SK-MEL-5 (cell line): Measurements from ENCODE around the gene PEMT. TPM values are rescaled to one million over a fixed set of nuclear protein-coding genes. Genes with fewer than 3 reads are reported as not detected.

Experiments used
- DNase-seq: peaks from one replicate; pipeline ENCODE4 v3.0.0-alpha.2; 2016; ENCODE audit warnings: low read depth, low spot score
- in situ Hi-C: cut with HindIII; loops from 2 replicates; pipeline ENCODE4 v1.10.0; 2016; ENCODE audit warnings: low sequenced_read_pairs, high pct_unique_total_duplicates, low pct_unique_long_range_greater_than_20kb
- total RNA-seq: library from RNA; depleted of rRNA; stranded (reverse); fragments of >200 nt; shearing (Covaris generic); gene quantifications from 2 replicates; pipeline ENCODE4 v1.2.3, GENCODE V29; 2014

The PEMT gene
- total RNA-seq, 1 experiment from 2014 or later, result 100 TPM

GRCh38 chr17:17580662-17581470 lies 10.6 kb downstream of the PEMT start:
- in situ Hi-C loops, result loop anchor here (25.0 kb wide), 1 partner anchor 219 kb away; no protein-coding TSS in a partner anchor
- DNase-seq, result no peak

GRCh38 chr17:17579691-17580090 lies 11.8 kb downstream of the PEMT start:
- in situ Hi-C loops, result loop anchor here (25.0 kb wide), 1 partner anchor 217 kb away; no protein-coding TSS in a partner anchor
- no peak for DNase-seq

GRCh38 chr17:17577373-17577772 lies 14.1 kb downstream of the PEMT start:
- in situ Hi-C loops, result loop anchor here (25.0 kb wide), 1 partner anchor 215 kb away; no protein-coding TSS in a partner anchor
- DNase-seq, result no peak

GRCh38 chr17:17576772-17577234 lies 14.7 kb downstream of the PEMT start:
- in situ Hi-C loops, result loop anchor here (25.0 kb wide), 1 partner anchor 215 kb away; no protein-coding TSS in a partner anchor
- no peak for DNase-seq

- DNase-seq, result no peak
- in situ Hi-C loops, result loop anchor here (25.0 kb wide), 1 partner anchor 213 kb away; no protein-coding TSS in a partner anchor
Observed at GRCh38 chr17:17575360-17576251, 15.9 kb downstream of the PEMT start.

- in situ Hi-C loops, result no loop called here
- no peak for DNase-seq
Observed at GRCh38 chr17:17573912-17574311, 17.6 kb downstream of the PEMT start.

GRCh38 chr17:17572010-17572785 lies 19.3 kb downstream of the PEMT start:
- no peak for DNase-seq
- in situ Hi-C loops, result no loop called here

- DNase-seq, result no peak
- in situ Hi-C loops, result no loop called here
Observed at GRCh38 chr17:17570798-17571716, 20.5 kb downstream of the PEMT start.

- in situ Hi-C loops, result no loop called here
- DNase-seq, result peak; percentile 64
Observed at GRCh38 chr17:17570140-17570797, 21.2 kb downstream of the PEMT start.

GRCh38 chr17:17569691-17570090 lies 21.8 kb downstream of the PEMT start:
- in situ Hi-C loops, result no loop called here
- no peak for DNase-seq

GRCh38 chr17:17568772-17569195 lies 22.7 kb downstream of the PEMT start:
- in situ Hi-C loops, result no loop called here
- peak; percentile 75 for DNase-seq

- DNase-seq, result no peak
- in situ Hi-C loops, result no loop called here
Observed at GRCh38 chr17:17567631-17568030, 23.9 kb downstream of the PEMT start.

- in situ Hi-C loops, result no loop called here
- DNase-seq, result no peak
Observed at GRCh38 chr17:17566896-17567513, 24.5 kb downstream of the PEMT start.

GRCh38 chr17:17565471-17566339 lies 25.8 kb downstream of the PEMT start:
- no peak for DNase-seq
- in situ Hi-C loops, result no loop called here

GRCh38 chr17:17564896-17565295 lies 26.6 kb downstream of the PEMT start:
- in situ Hi-C loops, result no loop called here

More at GRCh38 chr17:17564896-17565295, 26.6 kb downstream of the PEMT start:
- DNase-seq, result no peak
